Kidney (tissue), 14 donors: ENCODE results near the gene SEC24A. TPM values are rescaled to one million over a fixed set of nuclear protein-coding genes. Genes with fewer than 3 reads are reported as not detected.
"Not testable (repeated sequence)": the region's sequence is repeated elsewhere in the genome, so short reads cannot be mapped to it uniquely, and the experiment has no call there.

Source experiments
- DNase-seq, 5 donors: peaks; one replicate each; pipeline ENCODE4 v3.0.0-alpha.2; 2013 to 2020
- FAIRE-seq: peaks from 2 replicates; lab custom pipeline; 2012; peaks lifted over from hg19 to GRCh38; lab: Jason Lieb, UNC
- H3K27ac ChIP-seq, 2 donors: one replicate each; pipeline ENCODE4 v1.7.0; 2013; ENCODE audit warnings: low read depth in 2 of 2, low read length in 2 of 2, inconsistent platforms in 1 of 2
- H3K27me3 ChIP-seq: one replicate; pipeline ENCODE4 v1.7.1; 2013; ENCODE audit warnings: low read length, inconsistent platforms; ENCODE audit not compliant: control insufficient read depth, insufficient read depth
- H3K36me3 ChIP-seq, 3 donors: one replicate each; pipeline versions ENCODE4 v1.7.0 to v1.7.1; 2013; ENCODE audit warnings: low read length in 3 of 3, control low read depth in 1 of 3, inconsistent platforms in 1 of 3; ENCODE audit not compliant: insufficient read depth in 3 of 3, control insufficient read depth in 2 of 3
- H3K4me1 ChIP-seq, 3 donors: one replicate each; pipeline versions ENCODE4 v1.7.0 to v1.7.1; 2013; ENCODE audit warnings: low read length in 3 of 3, inconsistent platforms in 1 of 3, low read depth in 1 of 3; ENCODE audit not compliant: control insufficient read depth in 2 of 3, insufficient read depth in 2 of 3
- H3K4me3 ChIP-seq, 3 donors: one replicate each; pipeline versions ENCODE4 v1.7.0 to v1.8.1; 2013; ENCODE audit warnings: low read length in 3 of 3, control low read depth in 1 of 3, inconsistent platforms in 1 of 3
- H3K9ac ChIP-seq, 3 donors: one replicate each; pipeline versions ENCODE4 v1.7.0 to v1.7.1; 2013; ENCODE audit warnings: low read length in 3 of 3, control low read depth in 1 of 3, inconsistent platforms in 1 of 3
- H3K9me3 ChIP-seq, 3 donors: one replicate each; pipeline versions ENCODE4 v1.7.0 to v1.7.1; 2013; ENCODE audit warnings: low read length in 3 of 3, control low read depth in 1 of 3, inconsistent platforms in 1 of 3; ENCODE audit not compliant: control insufficient read depth in 2 of 3, insufficient read depth in 1 of 3
- CTCF ChIP-seq: IDR thresholded peaks from 3 replicates; pipeline ENCODE4 v1.5.1; 2012; ENCODE audit warnings: mild to moderate bottlenecking, moderate library complexity, borderline replicate concordance; ENCODE audit not compliant: insufficient read depth; ENCODE audit errors: extremely low read depth
- intact Hi-C: fragments of 100-400 bp; cut with DNase I; formaldehyde crosslinking; loops from one replicate; pipeline ENCODE4 v1.11.1; 2022
- polyA plus RNA-seq: library from polyadenylated mRNA; stranded (reverse); fragments of 350-450 nt; fragmentation: Illumina TruSeq; extraction: RNeasy Lipid Tissue Mini Kit (QIAGEN cat#74804); gene quantifications from one replicate; pipeline ENCODE4 v1.2.3, GENCODE V29; 2014; ENCODE audit warnings: low read depth, low replicate concordance; ENCODE audit not compliant: insufficient read depth
- total RNA-seq: library from RNA; stranded (reverse); fragmentation: NEBNext Ultra II Directional; extraction: Animal tissue kit (Norgen Biotek cat#: 25700); gene quantifications from one replicate; pipeline ENCODE4 v1.2.1, GENCODE V29; 2021
- donor health status: control.
- donor health status: control.
- donor health status: control.
- donor health status: control.
- donor health status: control.
- donor health status: DM: yes; HTN: yes; CAD: no.
- donor health status: Normal renal cell carcinoma (clear cell type).

The SEC24A gene
- total and polyA plus RNA-seq, 2 donors from 2014 or later: 2.8 to 21.2 TPM

- H3K36me3 ChIP-seq: peaks cover 0 to 15% (median 15%) of the 10 kb centered on the region in 3 donors
Measured at GRCh38 chr5:134714541-134714940, 66.0 kb downstream of the SEC24A start.

GRCh38 chr5:134715466-134715865 lies 66.9 kb downstream of the SEC24A start:
- H3K4me3 ChIP-seq, DNase-seq, H3K9me3 ChIP-seq, H3K27me3 ChIP-seq, H3K9ac ChIP-seq, H3K4me1 ChIP-seq, FAIRE-seq, intact Hi-C loops, H3K27ac ChIP-seq: not testable (repeated sequence)
- H3K36me3 ChIP-seq: peaks cover 3 to 20% (median 17%) of the 10 kb centered on the region in 3 donors

More at GRCh38 chr5:134714541-134714940, 66.0 kb downstream of the SEC24A start:
- Histone ChIP-seq H3K4me1 (no peaks in the 10 kb centered on the region), H3K4me3 (no peak overlapping the region), H3K9me3 (no peaks in the 10 kb centered on the region), H3K27ac (no peak overlapping the region), H3K9ac (no peak overlapping the region), H3K27me3 (no peaks in the 10 kb centered on the region)
- intact Hi-C loops: no loop called here
- no peak for FAIRE-seq
- DNase-seq: no peak
- TF ChIP-seq CTCF: no peak

GRCh38 chr5:134724872-134725271 lies 76.3 kb downstream of the SEC24A start:
- H3K9me3 ChIP-seq: no peaks in the 10 kb centered on the region
- peaks cover 3 to 15% (median 4%) of the 10 kb centered on the region in 3 donors for H3K36me3 ChIP-seq
- no peaks in the 10 kb centered on the region for H3K4me1 ChIP-seq
- DNase-seq (no peak), FAIRE-seq (no peak)
- H3K27me3 ChIP-seq: no peaks in the 10 kb centered on the region
- intact Hi-C loops: no loop called here
- no peak overlapping the region for H3K4me3 ChIP-seq
- H3K9ac ChIP-seq: no peak overlapping the region
- no peak for TF ChIP-seq CTCF
- no peak overlapping the region for H3K27ac ChIP-seq

- FAIRE-seq (no peak), DNase-seq (no peak)
- Histone ChIP-seq H3K36me3 (no peaks in the 10 kb centered on the region), H3K4me1 (no peaks in the 10 kb centered on the region), H3K4me3 (no peak overlapping the region), H3K27me3 (no peaks in the 10 kb centered on the region), H3K27ac (no peak overlapping the region), H3K9ac (no peak overlapping the region), H3K9me3 (no peaks in the 10 kb centered on the region)
- no peak for TF ChIP-seq CTCF
- intact Hi-C loops: no loop called here
Measured at GRCh38 chr5:134732819-134733218, 84.2 kb downstream of the SEC24A start.
